NCI-H146 (cell line): ENCODE results near the gene B4GALT1.
A peak's percentile ranks its signal among the peaks of the same experiment; 100 is the strongest.

Experiments used
- DNase-seq: peaks from one replicate; lab custom pipeline; 2025; lab: John Stamatoyannopoulos, UW

Gene B4GALT1

GRCh38 chr9:33123407-33124031, 43.6 kb downstream of the B4GALT1 start:
- no peak for DNase-seq

DNA sequence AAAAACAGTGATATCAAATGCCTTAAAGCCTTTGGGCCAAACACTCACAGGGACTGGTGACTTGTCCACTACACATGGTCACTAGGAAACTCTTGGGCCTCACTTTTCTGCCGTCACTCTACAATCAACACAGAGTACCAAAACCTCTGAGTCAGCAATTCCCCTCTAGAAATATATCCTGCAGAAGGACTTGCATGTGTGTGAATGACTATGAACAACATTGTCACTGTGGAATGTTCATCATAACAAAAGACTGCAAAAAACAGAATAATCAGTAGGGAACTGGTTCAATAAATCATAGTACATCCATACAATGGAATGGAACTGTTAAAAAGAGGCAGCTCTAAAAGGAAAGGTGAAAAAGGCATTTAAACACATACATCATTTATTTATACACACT, 46.5 kb downstream of the B4GALT1 start:
- DNase-seq: no peak

DNA sequence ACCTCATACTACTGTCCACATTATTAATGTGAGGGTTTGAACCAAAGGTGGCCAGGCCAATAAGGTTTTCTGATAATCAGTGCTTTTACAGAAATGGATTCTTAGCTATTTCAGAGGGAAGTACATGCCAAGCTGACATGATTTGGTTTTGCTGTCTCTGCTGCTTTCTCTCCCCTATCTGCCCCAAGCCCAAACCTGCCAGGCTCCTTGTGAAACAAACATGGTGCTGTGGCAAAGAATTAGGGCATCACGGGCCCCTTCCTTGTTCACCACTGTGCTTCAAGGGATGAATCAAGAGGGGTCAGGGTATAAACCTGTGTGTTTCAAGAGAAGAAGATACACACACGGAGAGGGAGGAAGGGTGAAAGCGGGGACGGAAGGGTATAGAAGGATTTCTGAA, 49.3 kb downstream of the B4GALT1 start:
- no peak for DNase-seq

DNA sequence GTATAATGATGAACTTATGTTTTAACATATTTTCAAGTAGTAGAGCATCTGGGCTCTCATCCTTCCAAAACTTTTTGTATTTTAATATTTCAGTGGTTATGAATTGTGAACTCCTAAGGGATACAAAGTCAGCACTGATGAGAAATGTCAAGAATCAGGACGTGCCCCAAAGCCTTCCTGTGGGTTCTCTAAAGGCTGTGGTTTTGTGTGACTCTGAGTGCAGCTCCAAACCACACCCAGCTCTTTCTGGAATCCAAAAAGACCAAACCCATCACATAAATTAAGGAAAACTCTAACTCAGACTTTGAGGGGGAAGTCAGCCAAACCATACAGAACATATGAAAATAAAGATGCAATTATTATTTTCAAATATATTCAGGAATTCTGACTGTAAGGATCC, 49.8 kb downstream of the B4GALT1 start:
- DNase-seq: no peak

- no peak for DNase-seq
Measured at GRCh38 chr9:33116860-33117259, 50.3 kb downstream of the B4GALT1 start.

DNA sequence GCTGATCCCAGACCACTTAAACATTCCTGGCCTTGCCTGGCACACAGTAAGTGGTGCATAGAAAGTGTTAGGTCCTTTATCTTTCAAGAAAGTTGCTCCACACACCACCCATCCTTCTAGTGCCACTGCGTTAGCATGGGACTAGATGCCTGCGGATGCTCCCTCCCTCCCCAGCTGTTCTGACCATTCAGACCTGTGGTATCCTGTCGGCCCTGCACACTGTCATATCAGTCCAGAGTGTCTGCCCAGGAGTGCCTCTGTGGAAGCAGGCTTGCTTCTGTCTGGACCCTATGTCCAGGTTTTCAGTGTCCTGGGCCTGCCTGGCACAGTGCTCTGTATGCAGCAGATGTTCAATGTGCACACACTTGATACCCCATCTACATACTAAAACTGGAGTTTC, 52.4 kb downstream of the B4GALT1 start:
- no peak for DNase-seq

DNA sequence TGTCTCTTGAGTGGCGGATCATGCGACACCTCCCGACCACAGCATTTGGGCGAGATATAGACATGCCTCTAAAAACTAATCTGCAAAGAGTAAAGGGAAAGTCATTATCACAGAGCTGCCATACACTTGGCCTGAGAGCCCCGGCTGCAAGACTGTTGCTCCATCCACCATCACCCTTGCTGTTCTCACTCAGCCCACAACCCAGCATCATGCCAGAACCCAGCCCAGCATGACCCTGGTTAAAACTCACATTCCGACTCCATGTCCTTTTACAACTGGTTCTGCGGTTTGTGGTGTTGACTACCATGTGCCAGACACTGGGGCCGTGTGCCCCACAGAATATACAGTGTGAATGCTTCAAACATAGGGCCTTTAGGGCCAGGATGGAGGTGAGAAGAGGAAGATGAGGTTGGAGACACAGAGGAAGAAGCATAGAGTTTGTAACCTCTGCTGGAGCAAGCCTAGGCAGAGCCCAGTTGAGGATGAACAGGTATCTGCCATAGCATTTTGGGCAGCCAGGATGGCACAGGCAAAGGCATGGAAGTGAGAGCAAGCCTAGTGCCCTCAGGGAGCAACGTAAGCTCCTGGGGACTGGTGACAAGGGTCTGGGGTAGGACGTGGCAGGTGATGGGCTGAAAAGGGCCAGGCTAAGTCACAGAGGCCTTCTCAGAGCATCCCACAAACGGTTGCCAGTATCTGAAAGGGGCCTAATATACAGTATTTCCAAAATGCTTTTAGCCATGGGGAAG, 53.2 kb downstream of the B4GALT1 start:
- no peak for DNase-seq

DNA sequence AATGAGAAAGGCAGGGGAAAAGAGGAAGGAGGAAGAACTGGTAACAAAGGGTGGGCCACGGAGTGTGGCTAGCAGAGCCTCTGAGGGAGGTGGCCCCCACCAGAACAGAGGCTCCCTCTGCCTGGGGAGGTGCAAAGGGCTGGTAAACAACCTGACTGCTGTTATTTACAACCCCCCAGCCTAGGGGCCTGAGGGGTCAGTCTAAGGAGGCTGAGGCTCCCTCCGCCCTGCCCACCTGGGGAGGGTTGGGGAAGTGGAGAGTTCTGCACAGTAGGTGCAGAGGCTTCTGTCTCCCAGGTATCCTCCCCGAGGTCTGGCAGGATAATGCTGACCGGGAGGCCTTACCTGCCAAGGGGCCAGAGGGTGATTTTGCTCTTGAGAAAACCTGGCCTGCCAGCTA, 55.0 kb downstream of the B4GALT1 start:
- DNase-seq: no peak

DNA sequence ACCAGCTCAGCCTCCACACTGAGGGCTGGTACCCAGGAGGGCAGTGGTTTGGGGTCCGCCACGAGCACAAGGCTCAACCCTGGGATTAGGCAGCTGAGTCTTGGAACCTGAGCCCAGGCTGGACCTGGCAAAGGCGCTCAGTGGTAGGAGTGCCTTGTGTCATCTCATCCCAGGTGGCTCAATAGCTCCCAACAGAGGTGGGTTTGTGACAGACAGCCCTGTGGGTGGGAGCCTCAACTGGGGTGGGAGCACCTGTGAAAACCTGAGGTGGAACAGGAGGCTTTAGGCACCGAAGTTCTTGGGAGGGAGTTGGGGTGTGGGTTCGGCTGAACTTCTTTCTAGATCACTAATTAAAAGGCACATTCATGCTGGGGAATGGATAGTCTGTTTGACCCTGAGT, 55.5 kb downstream of the B4GALT1 start:
- no peak for DNase-seq

GRCh38 chr9:33110686-33111085, 56.5 kb downstream of the B4GALT1 start:
- no peak for DNase-seq

DNA sequence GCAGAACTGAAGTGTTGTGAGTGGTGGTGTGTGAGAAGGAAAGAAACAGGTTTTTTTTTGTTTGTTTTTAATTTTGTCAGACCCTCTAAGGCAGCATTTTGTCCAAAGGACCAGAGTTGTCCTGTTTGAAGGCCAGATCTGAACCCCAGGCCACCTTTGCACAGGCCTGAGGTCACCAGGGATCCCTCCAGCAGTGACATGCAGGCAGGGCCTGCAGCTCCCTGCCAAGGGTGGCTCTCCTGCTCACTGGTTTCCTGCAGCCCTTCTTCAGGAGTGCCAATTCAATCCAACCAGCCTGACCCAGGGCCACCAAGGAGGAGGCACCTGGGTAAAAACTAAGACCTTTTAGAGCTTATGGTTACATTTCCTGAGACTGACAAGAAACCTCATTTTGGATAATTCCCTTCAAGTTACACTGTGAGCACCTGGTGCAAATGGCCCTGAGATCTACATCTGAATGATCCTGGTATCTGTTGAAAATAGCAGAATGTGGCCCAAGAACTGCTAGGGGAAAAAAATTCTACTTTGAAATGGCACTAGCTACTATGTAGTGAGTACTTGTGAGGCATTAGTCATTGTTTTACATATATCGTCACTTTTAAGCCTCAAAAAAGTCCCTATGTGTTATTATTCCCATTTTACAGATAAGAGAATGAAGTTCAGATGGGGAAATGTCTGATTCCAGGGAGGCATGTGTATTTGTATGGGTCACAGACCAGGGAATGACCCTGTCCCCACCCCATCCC, 57.1 kb downstream of the B4GALT1 start:
- DNase-seq: no peak

DNA sequence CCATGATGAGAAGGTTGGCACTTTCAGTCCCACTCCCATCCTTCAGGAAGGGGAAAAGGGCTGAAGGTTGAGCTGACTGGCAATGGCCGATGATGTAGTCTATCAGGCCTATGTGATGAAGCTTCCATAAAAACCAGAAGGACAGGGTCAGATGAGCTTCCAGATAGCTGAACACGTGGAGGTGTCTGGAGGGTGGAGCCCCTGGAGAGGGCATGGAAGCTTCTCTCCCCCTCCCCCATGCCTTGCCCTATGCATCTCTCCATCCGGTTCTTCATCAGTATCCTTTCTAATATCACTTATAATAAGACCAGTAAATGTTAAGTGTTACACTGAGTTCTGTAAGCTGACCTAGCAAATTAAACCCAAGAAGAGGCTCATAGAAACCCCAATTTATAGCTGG, 58.0 kb downstream of the B4GALT1 start:
- no peak for DNase-seq

GRCh38 chr9:33108472-33108871, 58.7 kb downstream of the B4GALT1 start:
- DNase-seq: no peak

- DNase-seq: no peak
Measured at GRCh38 chr9:33107762-33108161, 59.4 kb downstream of the B4GALT1 start.

- DNase-seq: no peak
Measured at GRCh38 chr9:33106827-33107621, 60.1 kb downstream of the B4GALT1 start.

- no peak for DNase-seq
Measured at GRCh38 chr9:33106372-33106771, 60.8 kb downstream of the B4GALT1 start.

GRCh38 chr9:33105959-33106358, 61.2 kb downstream of the B4GALT1 start:
- DNase-seq: no peak

DNA sequence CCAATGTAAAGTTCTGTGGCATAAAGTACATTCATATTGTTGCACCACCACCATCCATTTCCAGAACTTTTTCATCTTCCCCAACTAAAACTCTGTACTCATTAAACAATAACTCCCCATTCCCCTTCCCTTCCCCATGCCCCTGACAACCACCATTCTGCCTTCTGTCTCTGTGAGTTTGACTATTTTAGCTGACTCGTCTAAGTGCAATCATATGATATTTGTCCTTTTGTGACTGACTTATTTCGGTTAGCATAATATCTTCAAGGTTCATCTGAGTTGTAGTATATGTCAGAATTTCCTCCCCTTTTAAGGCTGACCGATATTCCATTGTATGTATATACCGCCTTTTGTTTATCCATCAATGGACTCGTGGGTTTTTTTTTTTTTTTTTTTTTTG, 61.6 kb downstream of the B4GALT1 start:
- DNase-seq: no peak

GRCh38 chr9:33104401-33104800, 62.7 kb downstream of the B4GALT1 start:
- DNase-seq: peak; percentile 34

- DNase-seq: peak; percentile 97
Measured at GRCh38 chr9:33103501-33104281, 63.4 kb downstream of the B4GALT1 start.

DNA sequence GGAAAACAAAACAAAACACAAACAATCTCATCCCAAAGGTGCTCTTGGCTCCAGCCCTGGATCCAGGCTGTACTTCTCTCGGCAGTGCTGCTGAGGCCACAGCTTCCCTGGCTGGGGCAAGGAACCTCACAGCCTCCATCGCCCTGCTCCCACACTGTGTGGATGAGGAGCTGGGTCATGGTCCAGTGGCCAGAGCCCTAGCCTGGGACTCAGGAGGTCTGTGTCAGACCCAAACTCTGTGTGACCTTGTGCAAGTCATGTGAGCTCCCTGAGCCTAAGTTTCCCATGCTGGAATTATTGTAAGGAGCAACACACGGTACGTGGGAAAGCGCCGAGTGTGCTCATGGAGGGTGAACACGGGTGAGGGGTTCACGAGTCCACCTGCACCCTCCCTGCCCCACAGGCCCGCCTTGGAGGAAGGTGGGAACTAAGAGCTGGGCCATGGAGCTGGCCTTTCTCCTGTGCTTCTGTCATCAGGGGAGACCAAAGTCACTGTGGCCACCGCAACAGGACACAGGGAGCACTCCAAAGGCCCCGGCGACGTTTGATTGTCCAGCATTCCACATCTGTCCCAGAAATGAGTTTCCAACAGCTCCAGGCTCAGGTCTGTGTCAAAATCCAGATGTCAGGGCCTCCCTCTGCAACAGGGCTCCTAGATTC, 64.5 kb downstream of the B4GALT1 start:
- no peak for DNase-seq
